Upper lobe of right lung (tissue), 1 donor: Measurements from ENCODE around the gene MYO18A. TPM values are rescaled to one million over a fixed set of nuclear protein-coding genes. Genes with fewer than 3 reads are reported as not detected.

Experiments
- ATAC-seq: fragments of 200-7000 bp; cut with Tn5 transposase; one replicate; pipeline ENCODE4 v1.9.1; 2020; ENCODE audit warnings: mild to moderate bottlenecking, moderate library complexity
- DNase-seq: peaks from one replicate; pipeline ENCODE4 v3.0.0-alpha.2; 2020
- H3K27ac ChIP-seq: fragments of 200-600 bp; one replicate; pipeline ENCODE4 v1.8.0; 2022
- H3K27me3 ChIP-seq: fragments of 200-600 bp; one replicate; pipeline ENCODE4 v1.8.0; 2022; ENCODE audit warnings: mild to moderate bottlenecking
- H3K36me3 ChIP-seq: fragments of 200-600 bp; one replicate; pipeline ENCODE4 v1.8.0; 2022
- H3K4me1 ChIP-seq: fragments of 200-600 bp; one replicate; pipeline ENCODE4 v1.8.0; 2022
- H3K4me3 ChIP-seq: fragments of 200-600 bp; one replicate; pipeline ENCODE4 v1.8.0; 2022; ENCODE audit warnings: mild to moderate bottlenecking
- H3K9me3 ChIP-seq: fragments of 200-600 bp; one replicate; pipeline ENCODE4 v1.8.0; 2022
- CTCF ChIP-seq: fragments of 200-600 bp; IDR thresholded peaks from one replicate; pipeline ENCODE4 v1.8.0; 2022; ENCODE audit warnings: antibody characterized with exemption
- intact Hi-C: fragments of 100-400 bp; cut with DNase I; formaldehyde crosslinking; loops from one replicate; pipeline ENCODE4 v1.11.0; 2022
- total RNA-seq: library from RNA; stranded (reverse); fragmentation: NEBNext Ultra II Directional; extraction: Animal tissue kit (Norgen Biotek cat#: 25700); gene quantifications from one replicate; pipeline ENCODE4 v1.2.1, GENCODE V29; 2021
- donor health status: DM: no; HTN: yes; CAD: no; lungs with severe emphysema.

Gene MYO18A
- total RNA-seq, 1 donor from 2014 or later = 51.0 TPM

DNA sequence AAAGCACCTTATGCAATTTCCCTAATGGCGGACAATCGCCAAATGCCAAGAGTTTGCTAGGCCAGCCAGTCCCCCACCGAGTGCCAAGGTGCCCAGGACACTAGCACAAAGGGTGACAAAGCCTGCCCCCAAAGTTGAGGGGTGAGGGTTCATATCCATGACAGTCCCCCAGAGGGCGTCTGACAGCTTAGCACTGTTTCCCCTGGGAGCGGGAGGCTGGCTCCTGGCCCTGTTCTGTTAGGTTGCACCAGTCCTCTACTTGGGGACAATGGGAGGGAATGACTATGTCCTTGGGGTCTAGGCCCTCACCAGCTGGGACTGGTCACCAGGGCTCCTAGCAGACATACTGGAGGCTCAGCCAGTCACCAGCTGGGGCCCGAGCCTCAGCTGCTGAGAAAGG, 66.9 kb downstream of the MYO18A start:
- intact Hi-C loops = no loop called here
- Histone ChIP-seq H3K9me3 (no peaks in the 10 kb centered on the region), H3K4me1 (peaks cover 13% of the 10 kb centered on the region), H3K27me3 (no peaks in the 10 kb centered on the region), H3K27ac (no peak overlapping the region), H3K36me3 (peaks cover 64% of the 10 kb centered on the region), H3K4me3 (no peak overlapping the region)
- no peak for TF ChIP-seq CTCF
- ATAC-seq (no peak), DNase-seq (no peak)

GRCh38 chr17:29112771-29113295, 67.4 kb downstream of the MYO18A start:
- Histone ChIP-seq H3K36me3 (peaks cover 61% of the 10 kb centered on the region), H3K27ac (no peak overlapping the region), H3K27me3 (no peaks in the 10 kb centered on the region), H3K9me3 (no peaks in the 10 kb centered on the region), H3K4me3 (no peak overlapping the region), H3K4me1 (peaks cover 13% of the 10 kb centered on the region)
- intact Hi-C loops = no loop called here
- ATAC-seq (no peak), DNase-seq (no peak)
- TF ChIP-seq CTCF = no peak

DNA sequence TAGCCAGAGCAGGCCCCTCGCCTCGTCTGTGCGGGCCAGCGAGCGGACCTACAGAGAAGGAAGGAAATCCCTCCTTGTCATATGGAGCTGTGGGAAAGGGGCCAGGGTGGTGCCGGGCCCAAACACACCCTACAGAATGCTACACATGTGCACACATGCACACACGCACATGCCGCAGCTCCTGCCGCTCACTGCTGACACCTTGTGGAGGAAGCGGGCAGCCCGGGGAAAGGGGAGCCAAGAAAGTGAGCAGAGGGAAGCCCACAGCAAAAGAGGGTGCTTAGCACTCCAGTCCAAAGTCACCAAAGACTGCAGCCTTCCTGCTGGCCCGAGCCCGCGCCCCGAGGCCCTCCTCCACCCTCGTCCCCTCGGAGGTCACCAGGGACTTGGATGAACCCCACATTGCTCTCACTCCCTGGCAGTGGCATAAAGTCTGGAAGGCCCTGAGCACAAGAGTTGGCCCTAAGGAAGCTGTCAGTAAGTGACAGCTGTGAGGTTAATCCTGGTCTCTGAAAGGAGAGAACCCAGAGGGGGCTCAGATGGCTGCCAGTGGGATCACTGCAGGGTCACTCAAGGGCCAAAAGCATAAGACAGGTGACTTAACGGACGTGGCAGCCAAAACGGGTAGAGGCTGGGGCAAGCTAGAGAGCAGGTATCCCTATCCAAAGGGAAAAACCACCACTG, 68.2 kb downstream of the MYO18A start:
- Histone ChIP-seq H3K4me1 (peaks cover 18% of the 10 kb centered on the region), H3K9me3 (no peaks in the 10 kb centered on the region), H3K36me3 (peaks cover 62% of the 10 kb centered on the region), H3K27ac (no peak overlapping the region), H3K4me3 (no peak overlapping the region), H3K27me3 (no peaks in the 10 kb centered on the region)
- intact Hi-C loops = loop anchor here (2.0 kb wide), 1 partner anchor 145 kb away; no protein-coding TSS in a partner anchor
- DNase-seq (peak; percentile 84), ATAC-seq (peak; percentile 76)
- TF ChIP-seq CTCF = peak; percentile 86

DNA sequence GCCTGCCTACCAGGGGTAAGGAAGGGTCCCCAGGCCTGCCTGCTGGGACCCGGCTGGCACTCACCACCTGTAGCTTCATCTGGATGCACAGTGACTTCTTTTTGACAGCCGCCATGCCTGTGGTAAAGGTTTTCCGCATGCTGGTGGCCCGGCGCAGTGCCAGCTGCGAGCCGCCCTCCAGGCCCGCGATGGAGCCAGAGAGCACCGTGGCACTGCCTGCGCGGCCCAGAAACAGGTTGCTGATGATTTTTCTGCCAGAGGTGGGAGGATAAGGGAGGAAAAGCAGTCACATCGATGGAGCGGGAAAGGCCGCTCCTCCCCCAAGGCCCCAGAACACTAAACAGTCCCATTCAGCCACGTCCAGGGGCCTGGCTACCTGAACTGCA, 69.8 kb downstream of the MYO18A start:
- H3K9me3 ChIP-seq = no peaks in the 10 kb centered on the region
- H3K27me3 ChIP-seq = no peaks in the 10 kb centered on the region
- H3K4me1 ChIP-seq = peaks cover 18% of the 10 kb centered on the region
- H3K4me3 ChIP-seq = no peak overlapping the region
- no peak for ATAC-seq
- H3K27ac ChIP-seq = no peak overlapping the region
- no peak for DNase-seq
- intact Hi-C loops = loop anchor here (2.0 kb wide), 1 partner anchor 144 kb away; no protein-coding TSS in a partner anchor
- peaks cover 73% of the 10 kb centered on the region for H3K36me3 ChIP-seq
- no peak for TF ChIP-seq CTCF

- no peak for DNase-seq
- Histone ChIP-seq H3K9me3 (no peaks in the 10 kb centered on the region), H3K27me3 (no peaks in the 10 kb centered on the region), H3K36me3 (peaks cover 72% of the 10 kb centered on the region), H3K4me1 (peaks cover 18% of the 10 kb centered on the region), H3K4me3 (no peak overlapping the region), H3K27ac (no peak overlapping the region)
- no peak for TF ChIP-seq CTCF
- ATAC-seq = no peak
- intact Hi-C loops = loop anchor here (2.0 kb wide), 1 partner anchor 143 kb away; no protein-coding TSS in a partner anchor
Measured at GRCh38 chr17:29109477-29110371, 70.5 kb downstream of the MYO18A start.
